NCI-H1694 treated with DMSO at 0.1 percent for 48 hours (cell line): Measurements from ENCODE around the gene ENTPD8.

Experiments
- DNase-seq: peaks from one replicate; lab custom pipeline; 2025; lab: John Stamatoyannopoulos, UW

ENTPD8 gene

GRCh38 chr9:137431416-137431931 is 9.7 kb downstream of the ENTPD8 start:
- no peak for DNase-seq

GRCh38 chr9:137430723-137431415 is 10.3 kb downstream of the ENTPD8 start:
- DNase-seq = no peak

- DNase-seq = no peak
These were observed 11.0 kb downstream of the ENTPD8 start for GRCh38 chr9:137429974-137430722.

- DNase-seq = no peak
These were observed 11.6 kb downstream of the ENTPD8 start for GRCh38 chr9:137429546-137429890.

- DNase-seq = no peak
These were observed 12.2 kb downstream of the ENTPD8 start for GRCh38 chr9:137428841-137429545.

GRCh38 chr9:137428311-137428630 is 12.9 kb downstream of the ENTPD8 start:
- DNase-seq = no peak

- no peak for DNase-seq
These were observed 13.5 kb downstream of the ENTPD8 start for GRCh38 chr9:137427454-137428310.

GRCh38 chr9:137426018-137426681 is 15.0 kb downstream of the ENTPD8 start:
- no peak for DNase-seq

- no peak for DNase-seq
These were observed 17.5 kb downstream of the ENTPD8 start for GRCh38 chr9:137423514-137424291.

GRCh38 chr9:137422604-137423513 is 18.3 kb downstream of the ENTPD8 start, which contains the start of the genes EXD3 and NOXA1:
Gene EXD3, minus strand, starts transcription at chr9:137423162. Its CDS starts 27,805 bp downstream, at chr9:137395357.
Gene NOXA1, plus strand, starts transcription at chr9:137423393. Its CDS starts 137 bp downstream, at chr9:137423530.
- DNase-seq = peak; percentile 73

GRCh38 chr9:137421838-137422603 is 19.1 kb downstream of the ENTPD8 start:
- no peak for DNase-seq

- DNase-seq = no peak
These were observed 23.8 kb downstream of the ENTPD8 start for GRCh38 chr9:137417161-137418021.

GRCh38 chr9:137416563-137417151 is 24.5 kb downstream of the ENTPD8 start:
- no peak for DNase-seq

GRCh38 chr9:137416006-137416562 is 25.1 kb downstream of the ENTPD8 start:
- DNase-seq = no peak

- no peak for DNase-seq
These were observed 25.7 kb downstream of the ENTPD8 start for GRCh38 chr9:137415451-137415850.

- DNase-seq = no peak
These were observed 28.7 kb downstream of the ENTPD8 start for GRCh38 chr9:137412431-137412830.
